GM12864 (cell line): Measurements from ENCODE around the gene MMP1.

Experiments
- DNase-seq: peaks from one replicate; pipeline ENCODE4 v3.0.0-alpha.2; 2011; ENCODE audit warnings: low read depth
- H3K4me3 ChIP-seq: 2 replicates; pipeline ENCODE4 v1.5.1; 2011; ENCODE audit warnings: mild to moderate bottlenecking, low read depth, low read length, control low read depth
- CTCF ChIP-seq: IDR thresholded peaks from 2 replicates; pipeline ENCODE4 v1.5.1; 2011; ENCODE audit warnings: low read depth, mild to moderate bottlenecking, moderate library complexity, low read length, control low read depth, inconsistent platforms; ENCODE audit errors: missing control alignments

Gene MMP1

GRCh38 chr11:102836290-102836875 lies 38.4 kb upstream of the MMP1 start:
- no peak overlapping the region for H3K4me3 ChIP-seq
- TF ChIP-seq CTCF, result no peak
- no peak for DNase-seq

GRCh38 chr11:102833731-102834130 lies 35.8 kb upstream of the MMP1 start:
- no peak for DNase-seq
- H3K4me3 ChIP-seq, result no peak overlapping the region
- no peak for TF ChIP-seq CTCF

- no peak overlapping the region for H3K4me3 ChIP-seq
- no peak for TF ChIP-seq CTCF
- no peak for DNase-seq
These were observed 34.7 kb upstream of the MMP1 start for GRCh38 chr11:102832612-102833011.

- peak; percentile 25 for TF ChIP-seq CTCF
- no peak overlapping the region for H3K4me3 ChIP-seq
- DNase-seq, result no peak
These were observed 33.8 kb upstream of the MMP1 start for GRCh38 chr11:102831489-102832440.

- DNase-seq, result no peak
- no peak overlapping the region for H3K4me3 ChIP-seq
- no peak for TF ChIP-seq CTCF
These were observed 33.1 kb upstream of the MMP1 start for GRCh38 chr11:102831128-102831488.

- H3K4me3 ChIP-seq, result no peak overlapping the region
- DNase-seq, result no peak
- TF ChIP-seq CTCF, result no peak
These were observed 32.2 kb upstream of the MMP1 start for GRCh38 chr11:102830001-102830727.
